IMR-90 (cell line): Measurements from ENCODE around the gene PGC.

Experiments used
- BHLHE40 ChIP-seq: fragments of 150-350 bp; IDR thresholded peaks from 2 replicates; pipeline ENCODE4 v1.6.1; 2016; ENCODE audit warnings: mild to moderate bottlenecking, low read depth, low read length
- POLR2A ChIP-seq: IDR thresholded peaks from 2 replicates; pipeline ENCODE4 v1.6.1; 2012; ENCODE audit warnings: mild to moderate bottlenecking, low read depth, low read length
- TF ChIP-seq, protein P1 (sequence below): conservative IDR thresholded peaks from 2 replicates; pipeline ENCODE4 v1.5.1; 2012; ENCODE audit warnings: mild to moderate bottlenecking, low read depth, low read length, improper control_type of control experiment

GRCh38 chr6:41704028-41704427 is 43.2 kb downstream of the PGC start:
- TF ChIP-seq BHLHE40, result no peak
- TF ChIP-seq, protein P1, sequence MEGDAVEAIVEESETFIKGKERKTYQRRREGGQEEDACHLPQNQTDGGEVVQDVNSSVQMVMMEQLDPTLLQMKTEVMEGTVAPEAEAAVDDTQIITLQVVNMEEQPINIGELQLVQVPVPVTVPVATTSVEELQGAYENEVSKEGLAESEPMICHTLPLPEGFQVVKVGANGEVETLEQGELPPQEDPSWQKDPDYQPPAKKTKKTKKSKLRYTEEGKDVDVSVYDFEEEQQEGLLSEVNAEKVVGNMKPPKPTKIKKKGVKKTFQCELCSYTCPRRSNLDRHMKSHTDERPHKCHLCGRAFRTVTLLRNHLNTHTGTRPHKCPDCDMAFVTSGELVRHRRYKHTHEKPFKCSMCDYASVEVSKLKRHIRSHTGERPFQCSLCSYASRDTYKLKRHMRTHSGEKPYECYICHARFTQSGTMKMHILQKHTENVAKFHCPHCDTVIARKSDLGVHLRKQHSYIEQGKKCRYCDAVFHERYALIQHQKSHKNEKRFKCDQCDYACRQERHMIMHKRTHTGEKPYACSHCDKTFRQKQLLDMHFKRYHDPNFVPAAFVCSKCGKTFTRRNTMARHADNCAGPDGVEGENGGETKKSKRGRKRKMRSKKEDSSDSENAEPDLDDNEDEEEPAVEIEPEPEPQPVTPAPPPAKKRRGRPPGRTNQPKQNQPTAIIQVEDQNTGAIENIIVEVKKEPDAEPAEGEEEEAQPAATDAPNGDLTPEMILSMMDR, result no peak
- TF ChIP-seq POLR2A, result no peak
